Left renal pelvis (tissue), 4 donors: ENCODE measurements around the gene CLCN2. TPM values are rescaled to one million over a fixed set of nuclear protein-coding genes. Genes with fewer than 3 reads are reported as not detected.

Experiments
- DNase-seq, 4 donors: peaks; one replicate each; pipeline ENCODE4 v3.0.0-alpha.2; 2013; ENCODE audit warnings: low read depth in 4 of 4, low spot score in 3 of 4
- polyA plus RNA-seq, 4 donors: library from polyadenylated mRNA; unstranded; fragments of 120-200 nt; gene quantifications; one replicate each; pipeline ENCODE4 v1.2.1, GENCODE V29; 2013; ENCODE audit not compliant: insufficient read length in 4 of 4

CLCN2 gene
- polyA plus RNA-seq: 10 to 100 TPM in 2 of 4 donors, 1 to 10 TPM in 2; 7.9 to 15.4 (median 9.6) TPM

GRCh38 chr3:184361532-184361931 is at the start of gene CLCN2, which contains the start of gene POLR2H:
TSS of gene CLCN2 (minus strand) at chr3:184361605. CDS start at chr3:184361479, 126 bp downstream.
TSS of gene POLR2H (plus strand) at chr3:184361710. CDS start at chr3:184363493, 1,783 bp downstream.
- DNase-seq: peak in 3 of 4 donors; percentile 62 to 72 (median 71)

- DNase-seq: no peak
Observed at GRCh38 chr3:184409946-184410500, 48.6 kb upstream of the CLCN2 start.

GRCh38 chr3:184409331-184409926 is 48.0 kb upstream of the CLCN2 start:
- DNase-seq: no peak

- DNase-seq: no peak
Observed at GRCh38 chr3:184405075-184406030, 43.9 kb upstream of the CLCN2 start.

GRCh38 chr3:184399410-184399809 is 38.0 kb upstream of the CLCN2 start:
- DNase-seq: no peak

- DNase-seq: no peak
Observed at GRCh38 chr3:184395320-184395660, 33.9 kb upstream of the CLCN2 start.

- no peak for DNase-seq
Observed at GRCh38 chr3:184391266-184391665, 29.9 kb upstream of the CLCN2 start.

- DNase-seq: no peak
Observed at GRCh38 chr3:184389935-184390528, 28.6 kb upstream of the CLCN2 start.

- DNase-seq: no peak
Observed at GRCh38 chr3:184389384-184389783, 28.0 kb upstream of the CLCN2 start.

- DNase-seq: no peak
Observed at GRCh38 chr3:184388936-184389230, 27.5 kb upstream of the CLCN2 start.

GRCh38 chr3:184388164-184388935 is 26.9 kb upstream of the CLCN2 start:
- DNase-seq: no peak

GRCh38 chr3:184387174-184387714 is 25.8 kb upstream of the CLCN2 start:
- DNase-seq: no peak

- DNase-seq: no peak
Observed at GRCh38 chr3:184386047-184386806, 24.8 kb upstream of the CLCN2 start.

- DNase-seq: no peak
Observed at GRCh38 chr3:184384856-184385422, 23.5 kb upstream of the CLCN2 start.

GRCh38 chr3:184384342-184384741 is 22.9 kb upstream of the CLCN2 start:
- no peak for DNase-seq

- DNase-seq: no peak
Observed at GRCh38 chr3:184383033-184383740, 21.8 kb upstream of the CLCN2 start.

- DNase-seq: no peak
Observed at GRCh38 chr3:184382326-184383032, 21.1 kb upstream of the CLCN2 start.
